GM12865 (cell line): ENCODE measurements around the gene DCST2.
"Not testable (repeated sequence)": the region's sequence is repeated elsewhere in the genome, so short reads cannot be mapped to it uniquely, and the experiment has no call there.

ENCODE experiments used
- DNase-seq: peaks from one replicate; pipeline ENCODE4 v3.0.0; 2010; ENCODE audit warnings: low read depth
- H3K4me3 ChIP-seq: 2 replicates; pipeline ENCODE4 v1.5.1; 2011; ENCODE audit warnings: mild to moderate bottlenecking, low read depth, low read length, control low read depth
- CTCF ChIP-seq: IDR thresholded peaks from 2 replicates; pipeline ENCODE4 v1.5.1; 2011; ENCODE audit warnings: low read length, control low read depth, low read depth, inconsistent platforms; ENCODE audit not compliant: insufficient read depth; ENCODE audit errors: missing control alignments

DCST2 gene

DNA sequence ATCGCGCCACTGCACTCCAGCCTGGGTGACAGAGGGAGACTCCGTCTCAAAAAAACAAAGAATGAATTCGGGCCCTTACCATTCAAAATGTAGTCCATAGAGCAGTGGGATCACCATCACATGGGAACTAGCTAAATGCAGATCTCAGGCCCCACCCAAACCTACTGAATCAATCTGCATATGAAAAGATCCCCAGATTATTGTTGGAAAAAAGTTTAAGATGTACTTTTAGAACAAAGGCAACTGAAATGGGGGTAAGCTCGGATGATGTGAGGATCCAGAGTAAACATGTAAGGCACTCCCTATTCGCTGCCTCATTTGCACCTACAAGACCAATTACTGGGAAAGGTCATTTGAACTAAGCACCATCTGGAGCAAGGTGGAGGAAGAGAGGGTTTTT lies 51.2 kb downstream of the DCST2 start:
- peak overlapping the region; percentile 61 for H3K4me3 ChIP-seq
- no peak for DNase-seq
- no peak for TF ChIP-seq CTCF

DNA sequence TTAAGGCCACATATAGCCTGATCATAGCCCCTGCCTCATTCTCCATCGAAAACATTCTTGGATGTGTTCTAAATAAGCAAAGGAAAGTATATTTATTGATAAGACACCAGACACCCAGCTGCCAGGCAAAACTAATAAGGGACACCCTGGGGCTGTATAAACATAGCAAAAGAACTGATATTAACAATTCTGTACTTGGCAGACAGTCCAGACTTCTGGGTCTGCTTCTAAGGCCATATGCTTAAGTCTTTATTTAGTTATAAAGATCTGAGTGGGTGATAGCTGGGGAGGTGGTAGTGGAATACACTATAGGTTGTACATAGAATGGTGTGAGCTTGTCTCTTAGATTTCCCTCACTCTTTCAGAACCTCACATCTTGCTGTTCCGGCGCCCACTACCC lies 55.2 kb downstream of the DCST2 start:
- DNase-seq: no peak
- TF ChIP-seq CTCF: no peak
- no peak overlapping the region for H3K4me3 ChIP-seq

- H3K4me3 ChIP-seq: not testable (repeated sequence)
Observed at GRCh38 chr1:154977762-154978161, 55.8 kb downstream of the DCST2 start.

DNA sequence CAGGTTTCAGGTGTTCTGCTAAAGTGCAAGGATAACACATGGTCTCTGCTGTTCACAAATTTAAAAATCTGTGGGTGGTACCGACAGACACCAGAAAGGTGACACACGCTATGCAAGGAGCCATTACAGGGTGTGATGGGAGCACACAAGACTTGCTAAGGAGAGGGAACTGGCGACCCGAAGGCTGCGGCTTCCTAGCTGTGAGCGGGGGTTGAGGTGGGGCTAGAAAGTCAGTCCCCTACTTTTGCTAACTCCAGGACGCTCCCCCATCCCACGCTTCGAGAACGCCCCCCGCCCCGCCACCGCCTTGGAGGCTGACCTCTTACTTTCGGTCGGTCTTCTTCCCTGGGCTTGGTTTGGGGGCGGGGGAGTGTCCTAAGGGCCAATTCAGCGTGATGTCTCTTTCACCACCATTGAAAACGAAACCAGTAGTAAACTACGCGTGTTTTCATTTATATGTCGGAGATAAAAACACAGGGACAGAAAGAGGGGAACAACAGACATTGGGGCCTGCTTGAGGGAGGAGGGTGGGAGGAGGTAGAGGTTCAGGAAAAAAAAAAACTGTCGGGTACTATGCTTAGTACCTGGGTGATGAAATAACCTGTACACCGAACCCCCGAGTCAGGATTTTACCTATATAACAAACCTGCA lies 58.0 kb downstream of the DCST2 start:
- H3K4me3 ChIP-seq: peak overlapping the region; percentile 96
- TF ChIP-seq CTCF: no peak
- DNase-seq: peak; percentile 82

More at GRCh38 chr1:154977762-154978161, 55.8 kb downstream of the DCST2 start:
- not testable (repeated sequence) for DNase-seq

DNA sequence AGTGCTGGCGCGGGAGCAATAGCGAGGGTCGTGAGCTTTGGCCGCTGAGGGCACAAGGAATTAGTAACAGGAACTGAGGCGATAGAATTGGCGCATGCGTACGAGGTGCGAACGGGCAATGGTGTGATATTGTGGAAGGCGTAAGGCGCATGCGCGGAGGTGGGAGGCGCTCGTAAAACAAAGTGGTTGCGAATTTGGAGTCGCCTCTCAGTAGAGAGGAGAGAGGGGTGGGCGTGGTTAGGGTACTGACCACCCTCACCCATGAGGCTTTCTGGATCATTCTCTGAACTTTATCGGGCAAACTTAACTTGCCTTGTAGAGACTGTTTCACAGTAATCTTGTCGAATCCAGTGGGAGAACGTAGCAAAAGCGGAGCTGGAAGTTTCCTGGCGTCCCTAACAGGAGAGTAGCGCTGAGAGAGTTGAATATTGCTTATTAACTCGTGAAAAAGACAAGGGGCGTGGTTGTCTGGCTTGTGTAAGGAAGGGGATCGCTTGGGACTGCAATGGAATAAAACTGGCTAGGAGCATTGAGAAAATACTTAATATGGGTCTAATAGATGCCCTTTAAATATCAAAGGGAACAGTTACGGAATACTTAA lies 58.7 kb downstream of the DCST2 start:
- peak overlapping the region; percentile 96 for H3K4me3 ChIP-seq
- DNase-seq: peak; percentile 98
- TF ChIP-seq CTCF: no peak

GRCh38 chr1:154974102-154974807 lies 59.3 kb downstream of the DCST2 start, which contains the start of gene CKS1B:
TSS of gene CKS1B (plus strand) at chr1:154974681. CDS start at chr1:154974746, 65 bp downstream.
- DNase-seq: peak; percentile 100
- no peak for TF ChIP-seq CTCF
- peak within 1 kb of the TSS; percentile 96 for H3K4me3 ChIP-seq

- DNase-seq: peak; percentile 96
- peak overlapping the region; percentile 96 for H3K4me3 ChIP-seq
- TF ChIP-seq CTCF: no peak
Observed at GRCh38 chr1:154973344-154974101, 60.1 kb downstream of the DCST2 start.
